GM19035 (cell line): ENCODE measurements around the gene CBR3.
"Not testable (repeated sequence)": the region's sequence is repeated elsewhere in the genome, so short reads cannot be mapped to it uniquely, and the experiment has no call there.

Source experiments
- ATAC-seq: cut with Tn5 transposase; IDR thresholded peaks from one replicate; pipeline ENCODE4 v1.9.1; 2021; ENCODE audit not compliant: unreplicated experiment

CBR3 gene

DNA sequence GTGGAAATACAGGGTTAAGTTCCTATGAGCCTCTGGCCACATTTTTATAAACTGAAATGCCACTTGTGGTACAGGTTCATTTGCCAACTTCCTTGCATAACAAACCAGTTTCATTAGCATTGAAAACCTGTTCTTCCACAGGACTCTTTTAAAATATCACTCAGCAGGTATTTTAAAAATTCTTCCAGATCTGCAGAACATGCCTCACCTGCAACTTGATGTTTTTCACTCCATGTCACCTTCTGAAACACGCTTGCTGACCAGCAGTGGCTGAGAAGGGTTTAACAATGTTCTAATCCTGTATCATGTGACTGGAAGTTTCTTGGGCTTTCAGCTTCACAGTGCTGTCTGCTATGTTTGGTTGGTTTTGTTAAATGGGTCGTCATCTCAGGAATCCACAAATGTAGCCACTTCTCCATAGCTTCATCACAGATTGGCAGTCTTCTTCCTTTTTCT lies 17.6 kb upstream of the CBR3 start:
- ATAC-seq: no peak

DNA sequence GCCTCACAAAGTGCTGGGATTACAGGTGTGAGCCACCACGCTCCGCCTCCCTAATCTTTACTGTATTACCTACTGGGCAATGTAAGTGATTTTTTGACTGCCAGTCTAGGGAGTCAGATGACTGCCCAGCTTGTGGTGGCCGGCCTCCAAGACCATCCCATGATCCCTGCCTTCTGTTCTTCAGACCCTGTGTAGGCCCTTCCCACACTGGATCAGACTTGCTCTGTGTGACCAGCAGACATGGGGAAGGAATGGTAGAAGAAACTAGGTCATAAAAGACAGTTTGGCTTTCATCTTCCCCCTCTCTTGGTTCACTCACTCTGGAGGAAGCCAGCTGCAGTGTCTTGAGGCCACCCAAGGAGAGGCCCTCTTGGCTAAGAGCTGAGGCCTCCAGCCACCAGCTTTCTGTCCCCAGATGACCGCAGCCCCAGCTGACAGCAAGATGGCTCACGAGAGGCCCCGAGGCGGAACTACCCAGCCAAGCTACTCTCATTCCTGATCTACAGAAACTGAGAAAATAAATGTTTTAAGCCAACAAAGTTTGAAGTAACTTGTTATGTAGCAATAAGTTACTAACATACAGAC lies 14.5 kb upstream of the CBR3 start:
- ATAC-seq: no peak

DNA sequence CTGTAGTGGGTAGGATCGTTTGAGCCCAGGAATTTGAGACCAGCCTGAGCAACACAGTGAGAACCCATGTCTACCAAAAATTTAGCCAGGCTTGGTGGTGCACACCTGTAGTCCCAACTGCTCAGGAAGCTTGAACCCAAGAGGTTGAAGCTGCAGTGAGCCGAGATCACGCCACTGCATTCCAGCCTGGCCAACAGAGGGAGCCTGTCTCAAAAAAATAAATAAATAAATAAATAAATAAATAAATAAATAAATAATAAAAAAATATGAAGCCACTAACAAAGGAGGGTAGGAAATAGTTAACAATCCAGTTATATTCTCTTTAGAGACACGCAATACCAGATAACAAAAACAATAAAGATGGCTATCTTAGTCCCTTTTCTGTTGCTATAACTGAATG lies 11.9 kb upstream of the CBR3 start:
- no peak for ATAC-seq

DNA sequence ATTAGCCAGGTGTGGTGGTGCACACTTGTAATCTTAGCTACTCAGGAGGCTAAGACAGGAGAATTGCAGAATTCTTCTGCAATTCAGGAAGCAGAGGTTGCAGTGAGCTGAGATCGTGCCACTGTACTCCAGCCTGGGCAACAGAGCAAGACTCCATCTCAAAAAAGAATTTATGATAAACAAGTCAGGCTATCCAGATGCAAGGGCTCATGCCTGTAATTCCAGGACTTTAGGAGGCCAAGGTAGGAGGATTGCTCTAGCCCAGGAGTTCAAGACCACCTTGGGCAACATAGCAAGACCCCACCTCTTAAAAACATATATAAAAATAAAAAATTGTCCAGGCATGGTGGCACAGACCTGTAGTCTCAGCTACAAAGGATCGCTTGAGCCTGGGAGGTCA lies 10.5 kb upstream of the CBR3 start:
- no peak for ATAC-seq

DNA sequence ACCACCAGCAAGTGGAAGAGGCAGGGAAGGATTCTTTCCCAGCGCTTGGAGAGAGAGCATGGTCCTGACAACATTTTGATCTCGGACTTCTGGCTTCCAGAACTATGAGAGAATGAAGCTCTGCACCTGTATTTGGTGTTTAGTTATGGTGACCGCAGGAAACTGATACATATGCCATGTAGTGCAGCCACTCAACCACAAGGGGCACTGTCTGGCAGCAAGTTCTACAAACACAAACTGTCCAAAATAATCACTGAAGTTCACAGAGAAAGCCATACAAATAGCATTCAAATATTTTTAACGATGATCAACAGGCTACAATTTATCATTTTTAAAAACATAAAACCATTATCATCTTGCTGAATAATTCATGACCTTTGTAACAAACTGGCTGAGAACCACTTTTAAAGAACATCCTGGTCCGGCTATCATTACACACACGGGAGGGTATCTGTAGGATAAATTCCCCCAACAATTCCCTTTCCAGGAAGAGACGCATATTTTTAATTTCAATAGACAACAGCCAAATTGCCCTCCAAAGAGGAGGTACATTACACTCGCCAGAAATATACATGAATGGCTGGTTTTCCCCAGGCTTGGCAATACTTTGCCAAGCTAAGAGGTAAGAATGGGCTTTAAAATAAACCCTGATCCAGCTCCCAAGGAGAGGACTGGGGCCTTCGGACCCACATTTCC lies 9.2 kb upstream of the CBR3 start:
- no peak for ATAC-seq

DNA sequence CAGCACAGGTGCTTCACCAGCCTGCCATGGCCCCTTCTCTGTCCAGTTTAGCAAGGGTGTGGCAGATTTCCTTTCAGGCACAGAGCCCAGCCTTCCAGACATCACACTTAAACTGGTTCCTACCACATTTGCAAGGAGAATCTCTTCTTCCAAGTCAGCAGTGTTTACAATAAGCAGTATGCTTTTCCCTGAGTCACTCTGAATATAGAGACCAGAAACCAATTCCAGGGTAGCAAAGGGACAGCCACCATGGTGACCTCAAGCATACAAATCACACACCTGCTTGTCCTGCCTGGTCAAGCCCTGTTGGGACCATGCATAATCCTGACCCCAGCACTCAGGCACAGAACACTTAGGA lies 8.7 kb upstream of the CBR3 start:
- ATAC-seq: no peak

DNA sequence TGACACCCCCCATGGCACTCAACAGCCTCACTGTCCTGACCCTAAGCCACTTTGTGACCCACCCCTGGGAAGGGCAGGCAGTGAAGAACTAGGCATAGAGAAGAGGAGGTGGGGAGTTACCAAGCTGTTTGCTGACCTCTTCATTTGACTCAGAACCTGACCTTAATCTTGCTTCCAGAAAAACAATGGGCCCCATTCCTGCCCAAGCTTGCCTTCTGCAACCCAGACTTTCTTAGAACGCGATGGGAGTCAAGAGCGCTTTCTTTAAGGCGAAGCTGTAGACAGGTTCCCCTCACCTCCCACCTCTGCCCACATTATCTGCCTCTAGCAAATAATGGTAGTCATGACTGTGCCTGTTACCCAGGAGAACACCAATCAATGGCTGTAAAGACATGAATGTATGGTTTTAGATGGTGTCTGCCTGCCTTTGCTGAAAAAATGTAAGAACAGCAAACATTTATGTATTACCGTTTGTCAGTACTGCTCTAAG lies 8.2 kb upstream of the CBR3 start:
- ATAC-seq: no peak

DNA sequence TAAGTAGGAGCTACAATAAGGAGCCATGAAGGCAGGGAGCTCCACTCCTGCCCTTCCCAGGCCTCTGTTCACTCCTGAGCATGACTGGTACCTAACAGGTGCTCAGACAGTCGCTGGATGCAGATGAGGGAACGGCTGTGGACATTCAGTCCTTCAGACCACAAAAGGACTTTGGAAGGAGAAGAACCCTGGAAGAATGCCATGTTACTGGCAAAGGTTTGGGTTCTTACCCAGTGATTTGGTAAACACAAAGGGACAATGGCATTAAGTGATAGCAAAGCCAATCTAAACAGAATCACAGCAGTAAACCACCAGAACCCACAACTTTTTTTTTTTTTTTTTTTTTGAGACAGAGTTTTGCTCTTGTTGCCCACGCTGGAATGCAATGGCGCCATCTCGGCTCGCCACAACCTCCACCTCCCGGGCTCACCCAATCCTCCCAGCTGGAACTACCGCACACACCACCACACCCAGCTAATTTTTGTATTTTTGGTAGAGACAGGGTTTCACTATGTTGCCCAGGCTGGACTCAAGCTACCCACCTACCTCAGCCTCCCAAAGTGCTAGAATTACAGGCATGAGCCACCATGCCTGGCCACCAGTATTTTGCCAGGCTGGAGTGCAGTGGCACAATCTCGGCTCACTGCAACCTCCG lies 7.5 kb upstream of the CBR3 start:
- no peak for ATAC-seq

DNA sequence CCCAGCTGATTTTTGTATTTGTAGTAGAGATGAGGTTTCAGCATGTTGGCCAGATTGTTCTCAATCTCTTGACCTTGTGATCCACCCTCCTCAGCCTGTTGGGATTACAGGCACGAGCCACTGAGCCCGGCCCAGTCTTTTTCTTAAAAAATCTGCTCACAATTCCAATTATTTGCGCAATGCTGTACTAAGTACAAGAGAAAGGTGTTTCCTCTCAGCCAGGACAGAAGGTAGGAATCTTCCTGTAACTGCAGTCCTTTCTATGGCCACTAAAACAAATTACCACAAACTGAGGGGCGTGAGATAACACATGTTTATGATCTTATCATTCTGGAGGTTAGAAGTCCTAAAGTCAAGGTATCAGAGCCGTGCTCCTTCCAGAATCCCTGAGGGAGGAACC lies 6.9 kb upstream of the CBR3 start:
- ATAC-seq: no peak

DNA sequence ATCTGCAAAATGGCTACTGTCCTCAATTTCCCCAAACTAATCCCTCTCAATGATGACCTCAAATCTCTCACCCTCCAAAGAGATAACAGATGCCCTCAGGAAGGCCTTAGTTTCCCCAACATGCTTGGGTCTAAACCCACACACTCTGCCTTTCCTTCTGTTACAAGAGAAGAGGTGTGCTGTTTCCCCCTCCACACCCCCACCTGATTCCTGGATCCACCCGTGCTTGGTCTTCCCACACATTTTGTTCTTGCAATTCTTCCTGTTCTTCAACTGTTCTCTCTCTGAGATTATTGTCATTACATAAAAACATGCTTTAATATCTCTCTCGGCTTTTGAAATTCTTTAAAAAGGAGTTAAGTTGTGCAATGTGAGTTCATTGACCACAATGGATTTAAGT lies 5.7 kb upstream of the CBR3 start:
- ATAC-seq: no peak

DNA sequence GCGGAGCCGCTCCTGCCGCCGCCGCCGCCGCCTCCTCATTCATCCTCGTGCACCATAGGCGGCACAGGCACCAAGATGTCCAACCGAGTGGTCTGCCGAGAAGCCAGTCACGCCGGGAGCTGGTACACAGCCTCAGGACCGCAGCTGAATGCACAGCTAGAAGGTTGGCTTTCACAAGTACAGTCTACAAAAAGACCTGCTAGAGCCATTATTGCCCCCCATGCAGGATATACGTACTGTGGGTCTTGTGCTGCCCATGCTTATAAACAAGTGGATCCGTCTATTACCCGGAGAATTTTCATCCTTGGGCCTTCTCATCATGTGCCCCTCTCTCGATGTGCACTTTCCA lies 4.5 kb upstream of the CBR3 start:
- ATAC-seq: not testable (repeated sequence)

DNA sequence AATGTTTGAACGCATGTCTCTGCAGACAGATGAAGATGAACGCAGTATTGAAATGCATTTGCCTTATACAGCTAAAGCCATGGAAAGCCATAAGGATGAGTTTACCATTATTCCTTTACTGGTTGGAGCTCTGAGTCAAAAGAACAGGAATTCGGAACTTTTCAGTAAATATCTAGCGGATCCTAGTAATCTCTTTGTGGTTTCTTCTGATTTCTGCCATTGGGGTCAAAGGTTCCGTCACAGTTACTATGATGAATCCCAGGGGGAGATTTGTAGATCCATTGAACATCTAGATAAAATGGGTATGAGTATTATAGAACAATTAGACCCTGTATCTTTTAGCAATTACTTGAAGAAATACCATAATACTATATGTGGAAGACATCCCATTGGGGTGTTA lies 4.0 kb upstream of the CBR3 start:
- ATAC-seq: not testable (repeated sequence)

DNA sequence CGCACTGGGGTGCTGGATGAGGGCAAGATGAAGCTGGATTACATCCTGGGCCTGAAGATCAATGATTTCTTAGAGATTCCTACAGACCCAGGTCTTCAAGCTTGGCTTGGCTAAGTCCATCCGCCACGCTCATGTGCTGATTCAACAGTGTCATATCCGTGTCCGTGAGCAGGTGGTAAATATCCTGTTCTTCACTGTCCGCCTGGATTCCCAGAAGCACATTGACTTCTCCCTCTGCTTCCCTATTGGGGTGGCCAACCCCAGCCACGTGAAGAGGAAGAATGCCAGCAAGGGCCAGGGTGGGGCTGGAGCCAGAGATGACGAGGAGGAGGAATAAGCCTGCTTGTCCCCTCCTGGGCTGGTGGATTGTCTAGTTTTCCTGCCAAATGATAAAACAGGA lies 2.2 kb upstream of the CBR3 start:
- ATAC-seq: no peak

DNA sequence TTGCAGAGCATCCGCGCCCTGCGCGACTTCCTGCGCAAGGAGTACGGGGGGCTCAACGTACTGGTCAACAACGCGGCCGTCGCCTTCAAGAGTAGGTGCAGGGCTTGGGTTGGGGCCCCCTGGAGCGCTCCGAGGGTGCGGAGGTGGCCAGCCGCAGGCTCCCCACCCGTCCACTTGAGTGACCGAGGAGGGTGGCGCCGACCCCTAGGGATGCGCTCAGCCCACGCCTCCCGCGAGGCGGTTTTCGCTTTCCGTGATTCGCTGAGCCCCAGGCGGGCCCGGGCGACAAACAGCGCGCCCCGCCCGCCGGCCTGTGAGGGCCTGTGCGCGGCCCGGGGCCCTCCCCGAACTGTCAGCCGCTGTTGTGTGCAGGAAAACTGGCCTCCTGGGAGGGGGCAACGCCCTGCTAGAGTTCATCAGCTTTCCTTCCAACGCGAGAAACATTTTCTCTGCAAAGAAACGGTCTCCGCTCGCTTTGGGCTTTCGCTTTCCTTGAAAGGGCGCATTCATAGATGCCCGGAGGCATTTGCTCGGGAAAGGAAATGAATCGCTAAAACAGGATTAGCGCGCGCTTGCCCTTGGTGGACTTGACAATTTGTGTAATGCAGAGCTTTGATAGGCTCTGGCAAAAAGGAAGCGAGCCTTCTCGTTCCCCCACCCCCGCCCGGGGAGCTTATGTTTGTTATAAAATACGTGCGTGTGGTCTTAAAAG lies 668 bp downstream of the CBR3 start:
- ATAC-seq: no peak

DNA sequence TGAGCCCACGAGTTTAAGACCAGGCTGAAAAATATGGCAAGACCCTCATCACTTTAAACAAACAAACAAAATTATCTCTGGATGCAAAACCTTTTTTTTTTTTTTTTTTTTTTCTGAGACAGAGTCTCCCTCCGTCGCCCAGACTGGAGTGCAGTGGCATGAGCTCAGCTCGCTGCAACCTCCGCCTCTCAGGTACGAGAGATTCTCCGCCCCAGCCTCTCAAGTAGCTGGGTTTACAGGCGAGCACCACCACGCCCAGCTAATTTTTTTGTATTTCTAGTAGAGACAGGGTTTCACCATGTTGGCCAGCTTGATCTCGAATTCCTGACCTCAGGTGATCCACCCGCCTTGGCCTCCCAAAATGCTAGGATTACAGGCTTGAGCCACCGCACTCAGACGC lies 4.9 kb downstream of the CBR3 start:
- not testable (repeated sequence) for ATAC-seq

DNA sequence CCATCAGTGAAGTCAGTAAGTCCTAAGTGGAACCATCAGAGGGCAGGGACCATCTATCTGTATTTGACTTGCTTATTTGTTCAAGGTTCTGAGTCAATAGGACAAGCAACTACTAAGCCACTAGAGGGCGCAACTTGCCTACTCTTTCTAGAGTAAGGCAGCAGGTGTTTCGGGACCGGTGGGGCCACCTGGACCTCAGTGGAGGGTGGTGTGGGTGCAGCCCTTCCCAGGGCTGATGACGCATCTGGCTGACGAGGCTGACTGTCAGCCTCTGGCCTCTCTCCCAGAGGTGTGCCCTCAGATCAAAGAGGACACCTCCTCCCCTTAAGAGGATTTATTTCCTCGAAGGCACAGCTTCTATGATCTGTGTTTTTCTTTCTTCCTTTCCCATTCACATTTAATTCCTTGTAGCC lies 6.6 kb downstream of the CBR3 start:
- peak; percentile 85 for ATAC-seq

DNA sequence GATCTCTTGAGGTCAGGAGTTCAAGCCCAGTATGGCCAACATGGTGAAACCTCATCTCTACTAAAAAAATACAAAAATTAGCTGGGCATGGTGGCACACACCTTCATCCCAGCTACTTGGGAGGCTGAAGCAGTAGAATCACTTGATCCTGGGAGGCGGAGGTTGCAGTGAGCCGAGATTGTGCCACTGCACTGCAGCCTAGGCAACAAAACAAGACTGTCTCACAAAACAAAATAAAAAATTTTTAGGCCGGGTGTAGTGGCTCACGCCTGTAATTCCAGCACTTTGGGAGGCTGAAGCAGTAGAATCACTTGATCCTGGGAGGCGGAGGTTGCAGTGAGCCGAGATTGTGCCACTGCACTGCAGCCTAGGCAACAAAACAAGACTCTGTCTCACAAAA lies 9.4 kb downstream of the CBR3 start:
- ATAC-seq: not testable (repeated sequence)

DNA sequence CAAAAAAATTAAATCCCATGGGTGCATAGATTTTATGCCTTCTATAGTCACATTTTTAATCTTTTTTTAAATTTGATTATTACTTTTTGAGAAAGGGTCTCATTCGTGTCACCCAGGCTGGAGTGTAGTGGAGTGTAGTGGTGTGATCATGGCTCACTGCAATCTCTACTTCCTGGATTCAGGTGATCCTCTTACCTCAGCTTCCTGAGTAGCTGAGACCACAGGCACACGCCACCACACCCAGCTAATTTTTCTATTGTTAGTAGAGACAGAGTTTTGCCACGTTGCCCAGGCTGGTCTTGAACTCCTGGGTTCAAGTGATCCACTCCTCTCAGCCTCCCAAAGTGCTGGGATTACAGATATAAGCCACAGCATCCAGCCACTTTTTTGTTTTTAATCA lies 10.4 kb downstream of the CBR3 start:
- ATAC-seq: no peak

DNA sequence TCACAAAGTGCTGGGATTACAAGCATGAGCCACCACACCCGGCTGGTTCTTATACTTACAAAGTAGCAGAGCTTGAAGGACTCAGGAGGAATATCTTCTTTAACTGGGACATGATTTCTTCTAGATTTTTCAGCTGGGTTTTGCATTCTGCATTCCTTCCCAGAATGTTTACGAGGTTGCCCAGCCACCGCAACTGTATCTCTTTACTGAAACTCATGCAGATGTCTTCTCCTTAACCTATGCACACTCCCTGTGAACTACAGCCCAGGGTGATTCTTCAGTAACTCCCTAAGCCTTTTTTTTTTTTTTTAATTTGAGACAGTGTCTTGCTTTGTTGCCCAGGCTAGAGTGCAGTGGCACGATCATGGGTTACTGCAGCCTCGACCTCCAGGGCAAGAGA lies 13.0 kb downstream of the CBR3 start:
- no peak for ATAC-seq

DNA sequence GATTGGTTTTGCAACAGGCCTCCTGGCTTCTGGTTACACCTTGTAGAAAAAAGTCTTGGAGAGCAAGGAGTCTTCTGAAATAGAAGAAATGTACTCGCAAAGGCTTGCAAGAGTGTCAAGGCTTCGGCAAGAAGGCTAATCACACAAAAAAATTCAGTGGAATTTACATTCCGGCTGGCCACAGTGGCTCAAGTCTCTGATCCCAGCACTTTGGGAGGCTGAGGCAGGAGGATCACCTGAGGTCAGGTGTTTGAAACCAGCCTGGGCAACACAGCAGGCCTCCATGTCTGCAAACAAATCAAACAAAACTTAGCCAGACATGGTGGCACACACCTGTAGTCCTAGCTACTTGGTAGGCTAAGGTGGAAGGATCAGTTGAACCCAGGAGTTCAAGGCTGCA lies 14.0 kb downstream of the CBR3 start:
- ATAC-seq: no peak

DNA sequence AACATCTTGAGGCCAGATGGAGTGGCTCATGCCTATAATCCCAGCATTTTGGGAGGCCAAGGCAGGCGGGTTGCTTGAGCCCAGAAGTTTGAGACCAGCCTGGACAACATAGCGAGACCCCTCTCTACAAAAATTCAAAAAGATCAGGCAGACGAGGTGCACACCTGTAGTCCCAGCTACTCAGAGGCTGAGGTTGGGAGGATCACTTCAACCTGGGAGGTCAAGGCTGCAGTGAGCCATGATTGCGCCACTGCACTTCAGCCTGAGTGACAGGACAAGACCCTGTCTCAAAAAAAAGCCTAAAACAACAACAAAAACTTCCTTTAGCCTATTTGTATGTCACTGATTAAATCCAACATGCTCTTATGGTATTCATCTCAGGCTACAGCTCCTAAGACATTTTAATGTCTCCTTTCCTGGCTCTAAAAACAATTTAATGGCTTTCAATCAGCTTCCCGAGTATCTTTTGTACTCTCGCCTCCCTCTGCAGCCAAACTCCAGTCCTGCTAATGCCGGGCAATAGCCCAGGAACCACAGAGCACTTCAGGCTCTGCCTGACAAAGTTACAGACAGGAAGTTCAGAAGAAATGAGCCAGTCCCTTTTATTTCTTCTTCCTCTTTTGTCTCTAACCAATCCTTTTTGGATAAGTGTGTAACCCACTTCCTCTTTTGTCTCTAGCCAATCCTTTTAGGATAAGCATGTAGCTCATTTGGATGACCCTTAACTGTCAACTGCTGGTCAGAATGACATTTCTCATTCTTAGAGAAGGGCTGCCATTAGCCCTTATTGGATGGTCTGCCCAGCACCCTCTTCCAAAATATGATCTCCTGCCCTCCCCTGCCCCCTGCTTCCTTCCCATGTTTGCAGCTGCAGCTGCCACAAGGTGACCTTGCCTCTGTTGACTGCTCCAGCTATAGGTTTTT lies 15.2 kb downstream of the CBR3 start:
- ATAC-seq: no peak
